Cardiac muscle cell (in vitro differentiated cells and primary cell): Measurements from ENCODE around the gene AHSP. TPM values are rescaled to one million over a fixed set of nuclear protein-coding genes. Genes with fewer than 3 reads are reported as not detected.

Source experiments
- DNase-seq, 2 donors: peaks; one replicate each; pipeline versions ENCODE4 v3.0.0 to v3.0.0-alpha.2; 2010 to 2017; ENCODE audit warnings: low read depth in 1 of 2, low spot score in 1 of 2
- H3K27ac ChIP-seq: fragments of 200-600 bp; sonication (generic); 2 replicates; pipeline ENCODE4 v1.5.1; 2016
- H3K27me3 ChIP-seq: fragments of 200-600 bp; sonication (generic); 2 replicates; pipeline ENCODE4 v1.6.0; 2016; ENCODE audit warnings: control low read depth
- H3K36me3 ChIP-seq: fragments of 200-600 bp; sonication (generic); 2 replicates; pipeline ENCODE4 v1.5.1; 2016; ENCODE audit warnings: control low read depth
- H3K4me1 ChIP-seq: fragments of 200-600 bp; sonication (generic); 2 replicates; pipeline ENCODE4 v1.8.1; 2017; ENCODE audit warnings: low read depth, mild to moderate bottlenecking, mixed run types
- H3K4me3 ChIP-seq: fragments of 200-600 bp; sonication (generic); 2 replicates; pipeline ENCODE4 v1.5.1; 2016; ENCODE audit warnings: mild to moderate bottlenecking
- H3K9me3 ChIP-seq: fragments of 200-600 bp; sonication (generic); 2 replicates; pipeline ENCODE4 v1.5.1; 2017; ENCODE audit warnings: low read depth, mild to moderate bottlenecking, control low read depth
- CTCF ChIP-seq: IDR thresholded peaks from 2 replicates; pipeline ENCODE4 v1.5.1; 2012; ENCODE audit warnings: low read depth, mild to moderate bottlenecking, low read length
- polyA plus RNA-seq: library from polyadenylated mRNA; unstranded; fragments of >200 nt; fragmentation: Nextera tagmentation; extraction: Ambion mirVana; gene quantifications from 2 replicates; pipeline ENCODE4 v1.2.1, GENCODE V29; 2016
- total RNA-seq: library from RNA; depleted of rRNA; stranded (reverse); fragments of >200 nt; gene quantifications from 2 replicates; pipeline ENCODE4 v1.2.3, GENCODE V29; 2016

Gene AHSP
- total and polyA plus RNA-seq, 2 experiments from 2014 or later, result not detected

- Histone ChIP-seq H3K9me3 (no peaks in the 10 kb centered on the region), H3K4me3 (peak overlapping the region; percentile 61), H3K27me3 (no peaks in the 10 kb centered on the region), H3K36me3 (no peaks in the 10 kb centered on the region), H3K4me1 (peaks cover 12% of the 10 kb centered on the region), H3K27ac (peak overlapping the region; percentile 97)
- no peak for TF ChIP-seq CTCF
- peak in 1 of 2 donors; percentile 68 for DNase-seq
Measured at GRCh38 chr16:31508706-31509195, 18.9 kb upstream of the AHSP start.

- H3K4me3 ChIP-seq, result no peak overlapping the region
- no peaks in the 10 kb centered on the region for H3K9me3 ChIP-seq
- H3K4me1 ChIP-seq, result peaks cover 7% of the 10 kb centered on the region
- DNase-seq, result peak in 1 of 2 donors; percentile 32
- TF ChIP-seq CTCF, result no peak
- no peaks in the 10 kb centered on the region for H3K36me3 ChIP-seq
- no peaks in the 10 kb centered on the region for H3K27me3 ChIP-seq
- H3K27ac ChIP-seq, result no peak overlapping the region
Measured at GRCh38 chr16:31513126-31513525, 14.6 kb upstream of the AHSP start.

- H3K27me3 ChIP-seq, result no peaks in the 10 kb centered on the region
- peaks cover 7% of the 10 kb centered on the region for H3K4me1 ChIP-seq
- no peak for DNase-seq
- no peak for TF ChIP-seq CTCF
- H3K4me3 ChIP-seq, result no peak overlapping the region
- no peak overlapping the region for H3K27ac ChIP-seq
- H3K36me3 ChIP-seq, result no peaks in the 10 kb centered on the region
- no peaks in the 10 kb centered on the region for H3K9me3 ChIP-seq
Measured at GRCh38 chr16:31513884-31514283, 13.8 kb upstream of the AHSP start.

GRCh38 chr16:31517800-31518402 lies 9.8 kb upstream of the AHSP start:
- Histone ChIP-seq H3K27ac (no peak overlapping the region), H3K4me1 (no peaks in the 10 kb centered on the region), H3K36me3 (no peaks in the 10 kb centered on the region), H3K4me3 (no peak overlapping the region), H3K27me3 (no peaks in the 10 kb centered on the region), H3K9me3 (no peaks in the 10 kb centered on the region)
- DNase-seq, result no peak
- no peak for TF ChIP-seq CTCF

- no peak overlapping the region for H3K27ac ChIP-seq
- no peak for DNase-seq
- H3K9me3 ChIP-seq, result no peaks in the 10 kb centered on the region
- TF ChIP-seq CTCF, result no peak
- H3K4me1 ChIP-seq, result no peaks in the 10 kb centered on the region
- no peak overlapping the region for H3K4me3 ChIP-seq
- no peaks in the 10 kb centered on the region for H3K27me3 ChIP-seq
- H3K36me3 ChIP-seq, result no peaks in the 10 kb centered on the region
Measured at GRCh38 chr16:31519759-31520431, 7.8 kb upstream of the AHSP start.
